Left colon (tissue), 2 donors: Measurements from ENCODE around the gene MECP2. TPM values are rescaled to one million over a fixed set of nuclear protein-coding genes. Genes with fewer than 3 reads are reported as not detected.
"Not testable (repeated sequence)": the region's sequence is repeated elsewhere in the genome, so short reads cannot be mapped to it uniquely, and the experiment has no call there.

Experiments
- ATAC-seq: fragments of 200-7000 bp; cut with Tn5 transposase; one replicate; pipeline ENCODE4 v1.9.1; 2020; ENCODE audit warnings: mild to moderate bottlenecking, moderate library complexity
- DNase-seq, 2 donors: peaks; one replicate each; pipeline ENCODE4 v3.0.0-alpha.2; 2020
- intact Hi-C, 2 donors: fragments of 100-400 bp; cut with DNase I in 1 of 2; cut with micrococcal nuclease in 1 of 2; formaldehyde crosslinking; loops; one replicate each; pipeline versions ENCODE4 v1.11.2 to v1.14.0; 2022; cut with DNase I, micrococcal nuclease
- long read RNA-seq: library from polyadenylated mRNA; unstranded; transcript quantifications from one replicate; pipeline ENCODE4 v2.0.0, GENCODE V29; 2021
- total RNA-seq, 2 donors: library from RNA; stranded (reverse); fragmentation: NEBNext Ultra II Directional; extraction: Animal tissue kit (Norgen Biotek cat#: 25700); gene quantifications; one replicate each; pipeline ENCODE4 v1.2.1, GENCODE V29; 2021
- donor health status: DM: no; HTN: no; CAD: no.
- donor health status: DM: yes; HTN: yes; CAD: no.

The MECP2 gene
- 10 to 100 TPM; 29.4 to 32.3 TPM for total RNA-seq
- long read RNA-seq, full-length matches to known transcripts = 1 of 8 reads
- long read RNA-seq, partial matches to known transcripts = 2 of 8 reads
- long read RNA-seq, other reads (novel, unspliced or antisense) = 5 of 8 reads

GRCh38 chrX:154097589-154098541, at the start of gene MECP2:
Gene MECP2, minus strand, starts transcription at chrX:154097717.
- DNase-seq (peak; percentile 90 to 92), ATAC-seq (peak; percentile 96)
- intact Hi-C loops = no loop called here

DNA sequence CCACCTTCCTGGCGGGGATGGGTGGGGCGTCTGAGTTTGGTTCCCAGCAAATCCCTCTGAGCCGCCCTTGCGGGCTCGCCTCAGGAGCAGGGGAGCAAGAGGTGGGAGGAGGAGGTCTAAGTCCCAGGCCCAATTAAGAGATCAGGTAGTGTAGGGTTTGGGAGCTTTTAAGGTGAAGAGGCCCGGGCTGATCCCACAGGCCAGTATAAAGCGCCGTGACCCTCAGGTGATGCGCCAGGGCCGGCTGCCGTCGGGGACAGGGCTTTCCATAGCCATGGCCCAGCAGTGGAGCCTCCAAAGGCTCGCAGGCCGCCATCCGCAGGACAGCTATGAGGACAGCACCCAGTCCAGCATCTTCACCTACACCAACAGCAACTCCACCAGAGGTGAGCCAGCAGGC, 46.5 kb upstream of the MECP2 start, which contains the start of gene OPN1LW:
Gene OPN1LW, plus strand, starts transcription at position 234 of the 400 bp plus-strand sequence. Its CDS starts 41 bp downstream, at position 275.
- ATAC-seq, DNase-seq, intact Hi-C loops: not testable (repeated sequence)

- no peak for ATAC-seq
- no peak for DNase-seq
- intact Hi-C loops = no loop called here
These were observed 45.6 kb upstream of the MECP2 start for GRCh38 chrX:154142950-154143745.

DNA sequence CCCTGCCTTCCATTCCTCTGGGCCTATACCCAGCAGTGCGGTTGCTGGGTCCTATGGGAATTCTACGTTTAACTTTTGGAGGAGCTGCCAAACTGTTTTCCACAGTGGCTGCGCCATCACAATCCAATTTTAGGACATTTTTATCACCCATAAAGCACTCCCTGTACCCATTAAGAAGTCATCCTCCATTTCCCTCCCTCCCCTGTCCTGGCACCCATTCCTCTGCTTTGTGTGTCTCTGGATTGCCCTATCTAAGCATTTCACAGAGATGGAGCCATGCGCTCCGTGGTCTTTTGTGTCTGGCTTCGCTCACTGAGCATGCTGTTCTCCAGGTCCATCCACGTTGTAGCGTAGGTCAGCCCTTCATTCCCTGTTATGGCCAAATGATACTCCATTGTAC, 44.9 kb upstream of the MECP2 start:
- DNase-seq (no peak), ATAC-seq (no peak)
- intact Hi-C loops = no loop called here

GRCh38 chrX:154140742-154141141, 43.2 kb upstream of the MECP2 start:
- intact Hi-C loops = no loop called here
- ATAC-seq = no peak
- no peak for DNase-seq

- ATAC-seq = no peak
- intact Hi-C loops = no loop called here
- DNase-seq = no peak
These were observed 42.7 kb upstream of the MECP2 start for GRCh38 chrX:154140206-154140605.

GRCh38 chrX:154138857-154139256, 41.3 kb upstream of the MECP2 start:
- ATAC-seq (no peak), DNase-seq (no peak)
- intact Hi-C loops = no loop called here

DNA sequence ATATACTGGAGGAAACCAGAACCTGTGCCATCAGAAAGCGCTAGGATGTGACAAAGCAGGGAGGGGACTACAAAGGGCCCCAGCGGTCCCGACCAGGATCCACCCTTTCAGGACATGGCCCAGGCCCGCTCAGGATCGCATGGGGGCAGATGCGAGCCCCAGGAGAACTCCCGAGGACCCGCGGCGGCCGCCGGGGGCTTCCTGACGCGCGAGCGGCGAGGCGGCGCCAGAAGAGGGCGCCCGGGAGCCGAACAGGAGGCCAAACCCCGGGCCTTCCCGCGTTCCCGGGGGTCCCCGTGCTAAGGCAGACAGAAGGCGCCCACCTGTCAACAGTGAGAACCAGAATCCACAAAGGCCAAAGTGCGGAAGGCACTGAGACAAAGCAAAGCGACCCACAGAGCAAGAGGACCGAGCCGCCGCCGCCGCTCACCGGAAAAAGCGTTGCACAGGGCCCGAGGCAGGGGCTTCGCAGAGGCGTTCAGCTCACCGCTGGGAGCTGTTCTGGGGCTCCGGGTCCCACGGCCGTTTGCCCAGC, 39.2 kb upstream of the MECP2 start:
- peak; percentile 66 for ATAC-seq
- DNase-seq = peak; percentile 40 to 71
- intact Hi-C loops = no loop called here

- intact Hi-C loops = no loop called here
- ATAC-seq (no peak), DNase-seq (no peak)
These were observed 38.1 kb upstream of the MECP2 start for GRCh38 chrX:154135458-154136229.

DNA sequence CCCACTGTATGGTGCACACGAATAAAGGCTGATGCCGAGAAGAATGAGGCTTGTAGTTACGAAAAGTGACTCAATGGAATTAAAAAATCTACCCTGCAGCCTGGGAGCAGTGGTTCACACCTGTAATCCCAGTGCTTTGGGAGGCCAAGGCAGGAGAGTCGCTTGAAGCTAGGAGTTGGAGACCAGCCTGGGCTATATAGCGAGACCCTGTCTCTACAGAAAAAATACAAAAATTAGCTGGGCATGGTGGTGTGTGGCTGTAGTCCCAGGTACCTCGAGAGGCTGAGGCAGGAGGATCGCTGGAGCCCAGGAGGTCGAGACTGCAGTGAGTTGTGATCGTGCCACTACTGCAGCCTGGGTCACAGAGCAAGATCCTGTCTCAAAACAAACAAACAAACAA, 34.8 kb upstream of the MECP2 start:
- intact Hi-C loops = no loop called here
- ATAC-seq (no peak), DNase-seq (no peak)

- intact Hi-C loops = no loop called here
- DNase-seq (no peak), ATAC-seq (no peak)
These were observed 34.4 kb upstream of the MECP2 start for GRCh38 chrX:154131955-154132354.

- intact Hi-C loops = no loop called here
- no peak for DNase-seq
- no peak for ATAC-seq
These were observed 28.6 kb upstream of the MECP2 start for GRCh38 chrX:154126101-154126500.

DNA sequence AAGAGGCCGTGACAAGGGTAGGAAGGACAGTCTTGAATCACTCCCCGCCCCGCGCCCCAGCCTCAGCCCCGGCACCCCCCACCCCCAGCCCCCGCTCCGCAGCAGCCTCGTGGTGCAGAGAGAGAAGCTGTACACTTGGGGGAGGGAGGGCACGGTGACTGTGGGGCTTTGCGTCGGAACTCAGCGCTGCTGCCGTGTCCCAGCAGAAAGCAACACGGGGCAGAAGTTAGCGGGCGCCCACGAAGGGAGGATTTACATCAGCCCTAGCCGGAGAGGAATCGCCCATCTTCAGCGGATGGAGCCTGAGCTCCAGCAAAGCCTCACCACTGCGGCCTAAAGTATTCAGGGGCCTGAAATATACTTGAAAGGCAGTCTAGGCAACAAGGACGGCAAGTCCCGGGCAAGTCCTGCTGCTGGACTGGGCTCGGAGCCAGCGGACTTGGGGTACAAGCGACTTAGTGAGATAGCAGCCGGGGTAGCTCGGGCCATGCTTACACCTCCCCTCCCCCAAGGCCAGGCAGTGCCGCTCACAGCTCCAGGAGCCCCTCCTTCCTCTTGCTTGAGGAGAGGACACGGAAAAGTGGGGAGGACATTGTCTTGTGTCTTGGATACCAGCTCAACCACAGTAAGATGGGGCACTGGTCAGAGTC, 28.0 kb upstream of the MECP2 start:
- no peak for ATAC-seq
- intact Hi-C loops = no loop called here
- DNase-seq = no peak

DNA sequence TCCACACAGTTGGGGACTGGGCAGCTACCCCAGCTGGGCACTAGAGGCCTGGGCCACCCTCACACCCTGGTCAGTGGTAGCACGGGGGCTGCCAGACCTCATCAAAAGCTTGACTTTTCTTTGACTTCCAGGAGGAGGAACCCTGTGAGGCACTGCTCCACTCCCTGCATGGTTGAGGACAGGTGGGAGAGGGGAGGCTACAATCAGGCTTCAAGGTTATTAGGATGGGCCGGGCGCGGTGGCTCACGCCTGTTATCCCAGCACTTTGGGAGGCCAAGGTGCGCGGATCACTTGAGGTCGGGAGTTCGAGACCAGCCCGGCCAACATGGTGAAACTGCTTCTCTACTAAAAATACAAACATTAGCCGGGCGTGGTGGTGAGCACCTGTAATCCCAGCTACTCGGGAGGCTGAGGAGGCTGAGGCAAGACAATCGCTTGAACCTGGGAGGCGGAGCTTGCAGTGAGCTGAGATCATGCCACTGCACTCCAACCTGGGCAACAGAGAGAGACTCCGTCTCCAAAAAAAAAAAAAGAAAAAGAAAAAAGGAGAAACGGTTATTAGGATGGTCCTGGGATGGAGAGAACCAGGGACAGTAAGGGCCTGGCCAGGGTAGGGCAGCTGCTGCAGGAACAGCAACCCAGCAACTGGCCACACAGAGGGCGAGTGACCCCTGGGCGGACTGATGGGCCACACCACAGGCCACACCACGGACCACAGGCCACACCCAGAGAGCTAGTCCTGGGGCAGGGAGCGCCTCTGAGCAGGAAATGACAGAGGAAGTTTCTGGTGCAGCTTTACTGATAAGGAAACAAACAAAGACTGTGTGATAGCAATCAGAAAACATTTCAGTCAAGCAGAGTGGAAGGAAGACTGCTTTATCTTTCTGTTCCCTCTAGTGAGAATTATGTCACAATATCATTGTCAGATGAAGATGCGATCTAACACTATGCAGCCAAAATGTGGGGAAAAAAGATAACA, 26.0 kb upstream of the MECP2 start:
- DNase-seq = peak; percentile 58
- ATAC-seq = peak; percentile 97
- intact Hi-C loops = no loop called here

- intact Hi-C loops = no loop called here
- DNase-seq (no peak), ATAC-seq (peak; percentile 40)
These were observed 24.4 kb upstream of the MECP2 start for GRCh38 chrX:154121961-154122360.

DNA sequence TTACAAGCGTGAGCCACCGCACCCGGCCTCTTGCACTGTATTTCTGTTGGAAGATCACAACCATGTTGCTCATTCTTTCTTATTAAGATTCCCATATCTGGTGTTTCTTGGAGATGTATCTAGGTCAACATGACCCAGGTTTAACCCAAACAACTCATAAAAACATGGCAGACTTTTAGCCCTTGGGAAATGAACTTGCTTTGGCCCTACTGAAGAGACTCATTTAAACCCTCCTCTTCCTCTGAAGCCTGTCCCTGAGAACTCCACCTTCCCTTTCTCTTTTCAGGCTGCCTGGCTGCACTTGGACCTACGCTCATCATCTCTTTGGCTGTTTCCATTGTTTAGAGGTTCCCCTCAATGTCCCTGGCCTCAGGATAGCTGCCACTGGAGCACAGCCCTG, 23.7 kb upstream of the MECP2 start:
- intact Hi-C loops = no loop called here
- DNase-seq (no peak), ATAC-seq (no peak)

- intact Hi-C loops = no loop called here
- DNase-seq (no peak), ATAC-seq (no peak)
These were observed 23.1 kb upstream of the MECP2 start for GRCh38 chrX:154120567-154120966.
